Tibial nerve (tissue), 4 donors: ENCODE data around the gene RREB1. TPM values are rescaled to one million over a fixed set of nuclear protein-coding genes. Genes with fewer than 3 reads are reported as not detected.

Source experiments
- DNase-seq, 2 donors: peaks; one replicate each; pipeline ENCODE4 v3.0.0-alpha.2; 2019; ENCODE audit warnings: low spot score in 2 of 2
- H3K27ac ChIP-seq, 4 donors: fragments of 200-600 bp; sonication (generic) in 3 of 4; one replicate each; pipeline ENCODE4 v1.5.1; 2017 to 2019; ENCODE audit warnings: mild to moderate bottlenecking in 1 of 4
- H3K27me3 ChIP-seq, 2 donors: fragments of 200-600 bp; sonication (generic) in 1 of 2; one replicate each; pipeline versions ENCODE4 v1.5.1 to v1.6.0; 2017 to 2019
- H3K36me3 ChIP-seq, 3 donors: fragments of 200-600 bp; sonication (generic); one replicate each; pipeline ENCODE4 v1.5.1; 2018 to 2019
- H3K4me1 ChIP-seq, 4 donors: fragments of 200-600 bp; sonication (generic) in 3 of 4; one replicate each; pipeline ENCODE4 v1.5.1; 2017 to 2019
- H3K4me3 ChIP-seq, 4 donors: fragments of 200-600 bp; sonication (generic) in 3 of 4; one replicate each; pipeline ENCODE4 v1.5.1; 2017 to 2019; ENCODE audit warnings: mild to moderate bottlenecking in 1 of 4, moderate library complexity in 1 of 4
- H3K9me3 ChIP-seq, 4 donors: fragments of 200-600 bp; sonication (generic) in 3 of 4; one replicate each; pipeline ENCODE4 v1.5.1; 2017 to 2019
- EP300 ChIP-seq, 2 donors: sonication (generic); formaldehyde crosslinking; IDR thresholded peaks; one replicate each; pipeline ENCODE4 v1.6.1; 2017; ENCODE audit warnings: antibody characterized with exemption in 2 of 2, mild to moderate bottlenecking in 1 of 2
- POLR2A ChIP-seq, 2 donors: fragments of 450-650 bp; IDR thresholded peaks; one replicate each; pipeline ENCODE4 v1.6.1; 2017; ENCODE audit warnings: antibody characterized with exemption in 2 of 2, mild to moderate bottlenecking in 2 of 2, moderate library complexity in 2 of 2
- WGBS, 2 donors: methylation state at CpG; one replicate each; pipeline ENCODE4 v1.1.5; 2018; 5-methylcytosine and 5-hydroxymethylcytosine counted together
- total RNA-seq, 4 donors: library from RNA; depleted of rRNA; stranded (reverse); fragments of >200 nt; gene quantifications; one replicate each; pipeline ENCODE4 v1.1.0, GENCODE V29; 2016
- TF ChIP-seq, protein P1 (sequence below), 5 experiments: fragments of 200-600 bp in 3 of 5; fragments of 450-650 bp in 2 of 5; sonication (generic) in 3 of 5; IDR thresholded peaks; one replicate each; pipeline ENCODE4 v1.5.1; 2016 to 2019; ENCODE audit warnings: antibody characterized with exemption in 5 of 5, mild to moderate bottlenecking in 3 of 5, moderate library complexity in 2 of 5

Gene RREB1
- total RNA-seq, 4 donors from 2014 or later = 32.3 to 61.5 (median 36.3) TPM

DNA sequence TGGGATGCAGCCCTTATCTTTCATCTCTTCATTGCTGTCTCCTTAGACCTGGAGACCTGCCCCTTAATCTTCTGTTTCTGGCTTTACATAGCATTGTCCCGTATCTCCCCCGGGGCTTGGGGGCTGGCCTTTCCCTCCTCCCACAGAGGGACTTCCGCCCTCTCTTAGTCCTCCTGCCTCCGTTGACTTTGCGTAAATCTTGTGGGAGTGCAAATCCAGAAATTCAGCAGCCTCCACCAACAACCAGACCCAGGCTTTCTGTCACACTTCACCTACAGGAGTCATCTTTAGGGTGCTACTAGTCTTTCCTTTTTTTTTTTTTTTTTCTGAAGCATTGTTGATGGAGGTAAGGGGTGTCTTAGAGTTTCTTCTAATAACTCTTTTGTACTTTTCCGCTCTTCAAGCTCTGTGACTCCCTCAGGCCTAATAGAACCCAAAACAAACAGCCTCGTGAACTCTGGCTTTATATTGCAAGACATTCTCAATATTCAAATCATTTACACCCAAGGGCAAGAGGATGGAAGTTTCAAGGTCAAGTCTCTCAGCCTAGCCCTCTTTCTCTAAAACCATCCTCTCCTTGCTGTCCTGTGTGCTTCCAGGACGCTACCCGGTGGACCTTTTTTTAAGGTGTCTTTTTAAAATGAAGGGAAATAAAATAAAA lies 66.2 kb downstream of the RREB1 start:
- DNase-seq = no peak
- Histone ChIP-seq H3K27ac (peak overlapping the region in 1 of 4 donors; percentile 34), H3K4me3 (no peak overlapping the region), H3K9me3 (no peaks in the 10 kb centered on the region), H3K4me1 (peaks cover 0 to 95% (median 25%) of the 10 kb centered on the region in 4 donors), H3K36me3 (peaks cover 0 to 6% (median 0%) of the 10 kb centered on the region in 3 donors), H3K27me3 (no peaks in the 10 kb centered on the region)
- TF ChIP-seq EP300 (IDR thresholded peaks at IDR 0.05) (no peak), POLR2A (IDR thresholded peaks at IDR 0.05) (no peak)
- TF ChIP-seq, protein P1, sequence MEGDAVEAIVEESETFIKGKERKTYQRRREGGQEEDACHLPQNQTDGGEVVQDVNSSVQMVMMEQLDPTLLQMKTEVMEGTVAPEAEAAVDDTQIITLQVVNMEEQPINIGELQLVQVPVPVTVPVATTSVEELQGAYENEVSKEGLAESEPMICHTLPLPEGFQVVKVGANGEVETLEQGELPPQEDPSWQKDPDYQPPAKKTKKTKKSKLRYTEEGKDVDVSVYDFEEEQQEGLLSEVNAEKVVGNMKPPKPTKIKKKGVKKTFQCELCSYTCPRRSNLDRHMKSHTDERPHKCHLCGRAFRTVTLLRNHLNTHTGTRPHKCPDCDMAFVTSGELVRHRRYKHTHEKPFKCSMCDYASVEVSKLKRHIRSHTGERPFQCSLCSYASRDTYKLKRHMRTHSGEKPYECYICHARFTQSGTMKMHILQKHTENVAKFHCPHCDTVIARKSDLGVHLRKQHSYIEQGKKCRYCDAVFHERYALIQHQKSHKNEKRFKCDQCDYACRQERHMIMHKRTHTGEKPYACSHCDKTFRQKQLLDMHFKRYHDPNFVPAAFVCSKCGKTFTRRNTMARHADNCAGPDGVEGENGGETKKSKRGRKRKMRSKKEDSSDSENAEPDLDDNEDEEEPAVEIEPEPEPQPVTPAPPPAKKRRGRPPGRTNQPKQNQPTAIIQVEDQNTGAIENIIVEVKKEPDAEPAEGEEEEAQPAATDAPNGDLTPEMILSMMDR (IDR thresholded peaks at IDR 0.05) = no peak
- WGBS, 2 donors = 45 to 53% methylated on average over 9 of the region's 9 CpGs

GRCh38 chr6:7175462-7175861 lies 67.7 kb downstream of the RREB1 start:
- H3K4me3 ChIP-seq = no peak overlapping the region
- H3K36me3 ChIP-seq = peaks cover 0 to 13% (median 0%) of the 10 kb centered on the region in 3 donors
- no peaks in the 10 kb centered on the region for H3K27me3 ChIP-seq
- DNase-seq = no peak
- no peak for TF ChIP-seq POLR2A (IDR thresholded peaks at IDR 0.05)
- no peak for TF ChIP-seq EP300 (IDR thresholded peaks at IDR 0.05)
- TF ChIP-seq, protein P1 (IDR thresholded peaks at IDR 0.05) = no peak
- H3K9me3 ChIP-seq = no peaks in the 10 kb centered on the region
- WGBS, 2 donors = 66 to 68% methylated on average over 5 of the region's 5 CpGs
- H3K27ac ChIP-seq = peak overlapping the region in 1 of 4 donors; percentile 45
- peaks cover 0 to 80% (median 13%) of the 10 kb centered on the region in 4 donors for H3K4me1 ChIP-seq

DNA sequence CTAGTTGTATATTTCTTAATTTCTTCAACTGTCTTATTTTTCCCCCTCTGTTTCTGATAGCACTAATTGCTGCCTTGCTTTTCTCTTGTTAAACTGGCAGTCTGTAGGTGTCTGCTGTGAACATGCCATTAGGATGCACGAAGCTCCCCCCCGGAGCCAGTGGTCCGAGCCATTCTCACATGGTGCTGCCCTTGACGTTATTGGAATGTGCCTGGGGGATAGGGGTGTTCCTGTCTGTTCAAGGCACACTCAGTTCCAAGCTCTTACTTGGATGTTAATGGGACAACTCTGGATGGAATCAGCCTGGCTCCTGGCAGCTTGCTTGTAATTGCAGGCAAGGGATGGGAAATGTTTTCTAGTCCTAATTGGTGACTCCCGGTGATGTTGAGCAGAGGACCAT lies 68.4 kb downstream of the RREB1 start:
- peaks cover 0 to 21% (median 0%) of the 10 kb centered on the region in 3 donors for H3K36me3 ChIP-seq
- DNase-seq = no peak
- peaks cover 0 to 72% (median 6%) of the 10 kb centered on the region in 4 donors for H3K4me1 ChIP-seq
- peak overlapping the region in 1 of 4 donors; percentile 30 for H3K27ac ChIP-seq
- H3K9me3 ChIP-seq = no peaks in the 10 kb centered on the region
- 63 to 64% methylated on average over 5 of the region's 5 CpGs for WGBS, 2 donors
- no peaks in the 10 kb centered on the region for H3K27me3 ChIP-seq
- no peak overlapping the region for H3K4me3 ChIP-seq
- no peak for TF ChIP-seq POLR2A (IDR thresholded peaks at IDR 0.05)
- TF ChIP-seq EP300 (IDR thresholded peaks at IDR 0.05) = no peak
- TF ChIP-seq, protein P1 (IDR thresholded peaks at IDR 0.05) = no peak

DNA sequence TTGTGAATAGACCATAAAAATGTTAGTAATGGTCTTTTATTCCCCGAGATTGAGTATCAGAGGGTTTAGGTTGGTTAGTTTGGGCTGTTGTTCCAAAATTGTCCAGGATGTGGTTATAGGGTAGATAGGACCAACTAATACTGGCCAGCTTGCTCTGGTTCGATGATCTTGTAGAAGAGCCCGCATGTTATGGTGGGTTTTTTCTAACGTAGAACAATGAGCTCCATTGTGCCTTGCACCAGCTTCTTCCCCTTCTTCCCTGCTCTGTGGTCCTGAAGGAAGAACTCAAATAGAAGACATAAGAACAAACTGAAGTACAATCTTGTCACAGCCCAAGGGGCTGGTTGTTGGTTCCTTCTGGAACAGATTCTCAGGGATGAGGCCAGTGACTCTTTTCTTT lies 70.5 kb downstream of the RREB1 start:
- no peaks in the 10 kb centered on the region for H3K9me3 ChIP-seq
- TF ChIP-seq EP300 (IDR thresholded peaks at IDR 0.05) (no peak), POLR2A (IDR thresholded peaks at IDR 0.05) (no peak)
- TF ChIP-seq, protein P1 (IDR thresholded peaks at IDR 0.05) = no peak
- H3K36me3 ChIP-seq = peaks cover 0 to 41% (median 0%) of the 10 kb centered on the region in 3 donors
- H3K4me3 ChIP-seq = no peak overlapping the region
- H3K27ac ChIP-seq = no peak overlapping the region
- WGBS, 2 donors = 57 to 67% methylated on average over 4 of the region's 4 CpGs
- H3K27me3 ChIP-seq = no peaks in the 10 kb centered on the region
- no peak for DNase-seq
- H3K4me1 ChIP-seq = peaks cover 0 to 52% (median 6%) of the 10 kb centered on the region in 4 donors

- Histone ChIP-seq H3K36me3 (peaks cover 0 to 65% (median 0%) of the 10 kb centered on the region in 3 donors), H3K27ac (no peak overlapping the region), H3K4me1 (peaks cover 0 to 27% (median 0%) of the 10 kb centered on the region in 4 donors), H3K4me3 (no peak overlapping the region), H3K27me3 (no peaks in the 10 kb centered on the region), H3K9me3 (no peaks in the 10 kb centered on the region)
- TF ChIP-seq POLR2A (IDR thresholded peaks at IDR 0.05) (no peak), EP300 (IDR thresholded peaks at IDR 0.05) (no peak)
- TF ChIP-seq, protein P1 (IDR thresholded peaks at IDR 0.05) = no peak
- DNase-seq = no peak
- 89 to 92% methylated on average over 4 of the region's 4 CpGs for WGBS, 2 donors
Measured at GRCh38 chr6:7180751-7181150, 73.0 kb downstream of the RREB1 start.
